ENCODE data around the gene B4GALT5. TPM values are rescaled to one million over a fixed set of nuclear protein-coding genes. Genes with fewer than 3 reads are reported as not detected.

The B4GALT5 gene
- total RNA-seq, 2 experiments from 2014 or later = 9.8 to 18.8 TPM

DNA sequence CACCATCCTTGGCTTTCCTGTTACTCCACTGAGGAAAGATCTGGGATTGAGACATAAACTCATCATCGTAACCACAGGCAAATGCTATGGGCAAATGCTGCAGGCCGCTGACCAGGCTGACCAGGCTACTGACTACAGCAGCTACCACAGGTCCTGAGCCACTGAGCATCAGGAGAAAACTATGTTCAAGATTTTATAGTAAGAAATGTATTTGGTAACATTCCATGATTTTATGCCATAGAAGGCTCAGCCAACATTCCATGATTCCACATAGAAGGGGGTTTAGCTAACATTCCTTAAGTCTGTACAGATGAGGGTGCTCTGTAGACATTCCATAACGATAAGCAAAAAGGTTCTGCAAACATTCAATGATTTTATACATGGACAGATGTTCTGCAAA lies 16.1 kb upstream of the B4GALT5 start:
- ChIA-PET CTCF (ENCODE audit: unreplicated experiment) (no interaction called here), POLR2A (no interaction called here)
- H3K9me3 ChIP-seq (ENCODE audit: low read length) = no peaks in the 10 kb centered on the region
- TF ChIP-seq, protein P1, sequence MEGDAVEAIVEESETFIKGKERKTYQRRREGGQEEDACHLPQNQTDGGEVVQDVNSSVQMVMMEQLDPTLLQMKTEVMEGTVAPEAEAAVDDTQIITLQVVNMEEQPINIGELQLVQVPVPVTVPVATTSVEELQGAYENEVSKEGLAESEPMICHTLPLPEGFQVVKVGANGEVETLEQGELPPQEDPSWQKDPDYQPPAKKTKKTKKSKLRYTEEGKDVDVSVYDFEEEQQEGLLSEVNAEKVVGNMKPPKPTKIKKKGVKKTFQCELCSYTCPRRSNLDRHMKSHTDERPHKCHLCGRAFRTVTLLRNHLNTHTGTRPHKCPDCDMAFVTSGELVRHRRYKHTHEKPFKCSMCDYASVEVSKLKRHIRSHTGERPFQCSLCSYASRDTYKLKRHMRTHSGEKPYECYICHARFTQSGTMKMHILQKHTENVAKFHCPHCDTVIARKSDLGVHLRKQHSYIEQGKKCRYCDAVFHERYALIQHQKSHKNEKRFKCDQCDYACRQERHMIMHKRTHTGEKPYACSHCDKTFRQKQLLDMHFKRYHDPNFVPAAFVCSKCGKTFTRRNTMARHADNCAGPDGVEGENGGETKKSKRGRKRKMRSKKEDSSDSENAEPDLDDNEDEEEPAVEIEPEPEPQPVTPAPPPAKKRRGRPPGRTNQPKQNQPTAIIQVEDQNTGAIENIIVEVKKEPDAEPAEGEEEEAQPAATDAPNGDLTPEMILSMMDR (conservative IDR thresholded peaks at IDR 0.05; ENCODE audit: low read length) = no peak
- no peak for TF ChIP-seq EZH2phosphoT487 (IDR thresholded peaks at IDR 0.05; ENCODE audit: borderline replicate concordance, low read depth, low read length)
- H3K4me3 ChIP-seq (ENCODE audit: low read depth, low read length, poor library complexity, severe bottlenecking) = no peak overlapping the region
- no peaks in the 10 kb centered on the region for H3K9me2 ChIP-seq (ENCODE audit: insufficient read depth, low read length)
- no peak overlapping the region for H3K4me2 ChIP-seq (ENCODE audit: low read length)
- no peaks in the 10 kb centered on the region for H4K20me1 ChIP-seq (ENCODE audit: insufficient read depth, low read length)
- no peak for DNase-seq (ENCODE audit: low spot score)
- intact Hi-C loops (cut with micrococcal nuclease; ENCODE audit: unreplicated experiment) = no loop called here
- BruUV-seq (replicated peaks) = no TSS peak
- no peak overlapping the region for H3K27ac ChIP-seq (ENCODE audit: low read depth, low read length, poor library complexity, severe bottlenecking)
- peaks cover 14% of the 10 kb centered on the region for H3K4me1 ChIP-seq (ENCODE audit: insufficient read depth, low read length, poor library complexity, severe bottlenecking)
- no peak overlapping the region for H2AFZ ChIP-seq (ENCODE audit: low read length)
- H3K36me3 ChIP-seq (ENCODE audit: insufficient read depth, low read length) = no peaks in the 10 kb centered on the region
- H3K79me2 ChIP-seq (ENCODE audit: insufficient read depth, low read depth, low read length) = no peaks in the 10 kb centered on the region

DNA sequence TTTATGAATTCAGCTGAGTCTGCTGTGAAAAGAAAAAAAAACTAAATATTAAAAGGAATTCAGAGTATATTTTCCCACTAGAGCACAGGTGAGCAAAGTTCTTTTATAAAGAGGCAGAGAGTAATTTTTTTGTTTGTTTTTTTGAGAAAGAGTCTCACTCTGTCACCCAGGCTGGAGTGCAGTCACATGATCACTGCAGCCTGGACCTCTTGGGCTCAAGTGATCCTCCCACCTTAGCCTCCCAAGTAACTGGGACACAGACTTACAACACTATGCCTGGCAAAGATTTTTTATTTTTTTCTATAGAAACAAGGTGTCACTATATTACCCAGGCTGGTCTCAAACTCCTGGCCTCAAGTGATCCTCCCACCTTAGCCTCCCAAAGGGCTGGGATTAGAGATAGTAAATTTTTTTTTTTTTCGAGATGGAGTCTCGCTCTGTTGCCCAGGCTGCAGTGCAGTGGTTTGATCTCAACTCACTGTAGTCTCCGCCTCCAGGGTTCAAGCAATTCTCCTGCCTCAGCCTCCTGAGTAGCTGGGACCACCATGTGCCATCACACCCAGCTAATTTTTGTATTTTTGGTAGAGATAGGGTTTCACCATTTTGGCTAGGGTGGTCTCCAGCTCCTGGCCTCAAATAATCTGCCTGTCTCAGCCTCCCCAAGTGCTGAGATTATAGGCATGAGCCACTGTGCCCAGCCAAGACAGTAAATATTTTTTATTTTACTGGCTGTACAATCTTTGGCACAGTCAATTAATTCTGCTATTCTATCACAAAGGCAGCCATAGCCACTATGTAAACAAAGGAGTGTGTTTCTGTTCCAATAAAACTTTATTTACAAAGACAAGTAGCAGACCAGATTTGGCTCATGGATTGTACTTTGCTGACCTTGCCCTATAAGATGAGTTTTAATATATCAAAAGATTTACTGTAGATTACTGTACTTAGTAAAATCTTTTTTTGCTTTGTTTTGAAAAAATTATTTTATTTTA lies 14.5 kb upstream of the B4GALT5 start:
- no peak overlapping the region for H2AFZ ChIP-seq (ENCODE audit: low read length)
- H3K4me3 ChIP-seq (ENCODE audit: low read depth, low read length, poor library complexity, severe bottlenecking) = no peak overlapping the region
- POLR2A ChIA-PET = interaction anchor here (0.7 kb wide), 1 partner anchor 389 kb away, joined by 4 read pairs; no protein-coding TSS in a partner anchor
- peaks cover 17% of the 10 kb centered on the region for H3K4me1 ChIP-seq (ENCODE audit: insufficient read depth, low read length, poor library complexity, severe bottlenecking)
- TF ChIP-seq, protein P1 (conservative IDR thresholded peaks at IDR 0.05; ENCODE audit: low read length) = no peak
- TF ChIP-seq EZH2phosphoT487 (IDR thresholded peaks at IDR 0.05; ENCODE audit: borderline replicate concordance, low read depth, low read length) = no peak
- no peak overlapping the region for H3K4me2 ChIP-seq (ENCODE audit: low read length)
- H3K36me3 ChIP-seq (ENCODE audit: insufficient read depth, low read length) = no peaks in the 10 kb centered on the region
- no peak for DNase-seq (ENCODE audit: low spot score)
- no TSS peak for BruUV-seq (replicated peaks)
- H4K20me1 ChIP-seq (ENCODE audit: insufficient read depth, low read length) = no peaks in the 10 kb centered on the region
- no peaks in the 10 kb centered on the region for H3K79me2 ChIP-seq (ENCODE audit: insufficient read depth, low read depth, low read length)
- intact Hi-C loops (cut with micrococcal nuclease; ENCODE audit: unreplicated experiment) = no loop called here
- H3K9me3 ChIP-seq (ENCODE audit: low read length) = no peaks in the 10 kb centered on the region
- no peak overlapping the region for H3K27ac ChIP-seq (ENCODE audit: low read depth, low read length, poor library complexity, severe bottlenecking)
- CTCF ChIA-PET (ENCODE audit: unreplicated experiment) = no interaction called here
- H3K9me2 ChIP-seq (ENCODE audit: insufficient read depth, low read length) = no peaks in the 10 kb centered on the region

DNA sequence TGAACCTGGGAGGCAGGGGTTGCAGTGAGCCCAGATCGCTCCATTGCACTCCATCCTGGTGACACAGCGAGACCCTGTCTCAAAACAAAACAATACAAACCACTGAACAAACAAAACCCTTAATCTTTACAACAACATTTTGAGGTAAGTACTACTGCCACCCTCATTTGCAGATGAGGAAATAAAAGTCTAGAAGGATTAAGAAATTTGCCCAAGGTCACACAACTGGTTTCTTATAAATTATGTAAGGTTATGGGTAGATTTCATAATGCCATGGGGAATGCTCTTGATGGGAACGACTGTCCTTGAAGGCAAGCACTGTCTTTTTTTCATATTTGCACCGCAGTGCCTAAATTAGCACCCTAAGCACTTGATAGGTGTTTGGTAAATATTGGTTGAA lies 13.8 kb upstream of the B4GALT5 start:
- no peaks in the 10 kb centered on the region for H3K9me2 ChIP-seq (ENCODE audit: insufficient read depth, low read length)
- H3K4me1 ChIP-seq (ENCODE audit: insufficient read depth, low read length, poor library complexity, severe bottlenecking) = peaks cover 17% of the 10 kb centered on the region
- no peaks in the 10 kb centered on the region for H4K20me1 ChIP-seq (ENCODE audit: insufficient read depth, low read length)
- intact Hi-C loops (cut with micrococcal nuclease; ENCODE audit: unreplicated experiment) = no loop called here
- DNase-seq (ENCODE audit: low spot score) = no peak
- TF ChIP-seq EZH2phosphoT487 (IDR thresholded peaks at IDR 0.05; ENCODE audit: borderline replicate concordance, low read depth, low read length) = no peak
- TF ChIP-seq, protein P1 (conservative IDR thresholded peaks at IDR 0.05; ENCODE audit: low read length) = no peak
- no peak overlapping the region for H3K4me2 ChIP-seq (ENCODE audit: low read length)
- H3K27ac ChIP-seq (ENCODE audit: low read depth, low read length, poor library complexity, severe bottlenecking) = no peak overlapping the region
- H3K36me3 ChIP-seq (ENCODE audit: insufficient read depth, low read length) = no peaks in the 10 kb centered on the region
- H3K9me3 ChIP-seq (ENCODE audit: low read length) = no peaks in the 10 kb centered on the region
- POLR2A ChIA-PET = no interaction called here
- CTCF ChIA-PET (ENCODE audit: unreplicated experiment) = no interaction called here
- no peak overlapping the region for H2AFZ ChIP-seq (ENCODE audit: low read length)
- no TSS peak for BruUV-seq (replicated peaks)
- no peak overlapping the region for H3K4me3 ChIP-seq (ENCODE audit: low read depth, low read length, poor library complexity, severe bottlenecking)
- H3K79me2 ChIP-seq (ENCODE audit: insufficient read depth, low read depth, low read length) = no peaks in the 10 kb centered on the region
